Measurements from ENCODE around the gene CHERP.

CHERP gene

DNA sequence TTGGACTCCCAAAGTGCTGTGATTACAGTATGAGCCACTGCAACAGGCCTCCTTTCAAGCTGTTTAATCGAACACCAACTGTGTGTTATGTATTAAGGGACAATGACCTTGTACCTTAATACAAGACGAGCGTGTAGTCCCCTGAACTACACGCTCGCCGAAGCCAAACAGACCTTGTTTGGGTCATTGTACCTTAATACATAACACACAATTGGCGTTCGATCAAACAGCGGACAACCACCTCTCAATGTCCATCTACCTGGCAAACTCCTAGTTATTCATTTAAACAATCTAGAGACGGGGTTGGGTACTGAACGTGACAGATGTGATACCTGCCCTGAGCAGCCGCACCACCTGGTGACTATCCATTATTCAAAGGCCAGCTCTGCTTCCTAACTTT lies 1.3 kb downstream of the CHERP start:
- no peak for DNase-seq

DNA sequence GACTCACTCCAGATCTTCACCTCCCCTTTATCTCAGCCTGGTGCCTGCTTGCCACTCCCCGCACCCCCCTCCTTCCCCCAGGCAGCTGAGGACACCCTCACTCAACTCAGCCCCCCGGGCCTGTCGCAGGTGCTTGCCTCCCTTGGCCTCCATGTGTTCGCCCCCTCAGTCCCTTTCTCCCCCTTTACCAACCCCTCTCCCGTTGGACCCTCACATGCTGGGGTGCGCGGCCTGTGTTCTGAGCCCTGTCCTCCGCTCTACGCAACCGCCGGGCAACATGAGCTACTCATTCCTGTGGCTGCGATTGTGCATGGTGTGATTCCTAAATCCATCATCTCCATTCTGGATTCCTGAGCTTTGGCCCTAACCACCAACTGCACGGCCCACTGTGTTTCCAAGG lies 5.1 kb downstream of the CHERP start:
- no peak for DNase-seq

DNA sequence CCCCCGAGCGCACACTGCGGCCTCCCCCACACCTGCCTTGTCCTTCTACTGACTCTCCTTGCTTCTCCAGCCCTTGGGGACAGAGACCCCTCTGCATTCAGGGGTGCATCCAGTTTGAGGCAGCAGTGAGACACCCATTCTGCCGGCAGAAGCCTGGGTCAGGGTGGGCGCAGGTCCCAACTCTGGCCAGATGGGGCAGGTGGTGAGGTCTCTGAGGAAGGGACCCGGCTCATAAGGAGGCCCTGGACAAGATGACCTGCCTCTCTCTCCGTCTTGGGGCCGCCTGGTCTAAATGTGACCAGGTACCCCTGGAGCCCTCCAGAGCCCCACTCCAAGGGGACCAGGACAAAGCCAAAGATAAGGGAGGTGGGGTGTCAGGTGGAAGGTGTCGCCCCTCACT lies 6.1 kb downstream of the CHERP start:
- no peak for DNase-seq

DNA sequence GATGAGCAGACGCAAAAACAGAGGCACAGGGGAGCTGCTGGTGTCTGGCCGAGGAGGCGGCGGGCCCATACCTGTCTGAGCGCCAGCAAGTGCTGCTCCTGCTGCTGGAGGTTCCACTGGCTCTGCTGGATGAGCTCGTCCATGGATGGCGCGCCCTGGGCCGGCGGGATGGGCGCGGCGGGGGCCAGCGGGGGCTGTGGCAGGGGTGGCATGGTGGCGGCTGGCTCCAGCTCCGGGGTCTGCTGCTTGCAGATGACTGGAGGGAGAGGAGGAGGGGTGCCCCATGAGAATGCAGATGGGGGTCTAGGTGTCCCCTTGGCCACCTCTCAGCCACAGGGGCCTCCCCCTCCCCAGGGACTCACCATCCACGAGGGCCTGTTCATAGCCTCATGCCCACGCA lies 6.9 kb downstream of the CHERP start:
- DNase-seq: no peak

DNA sequence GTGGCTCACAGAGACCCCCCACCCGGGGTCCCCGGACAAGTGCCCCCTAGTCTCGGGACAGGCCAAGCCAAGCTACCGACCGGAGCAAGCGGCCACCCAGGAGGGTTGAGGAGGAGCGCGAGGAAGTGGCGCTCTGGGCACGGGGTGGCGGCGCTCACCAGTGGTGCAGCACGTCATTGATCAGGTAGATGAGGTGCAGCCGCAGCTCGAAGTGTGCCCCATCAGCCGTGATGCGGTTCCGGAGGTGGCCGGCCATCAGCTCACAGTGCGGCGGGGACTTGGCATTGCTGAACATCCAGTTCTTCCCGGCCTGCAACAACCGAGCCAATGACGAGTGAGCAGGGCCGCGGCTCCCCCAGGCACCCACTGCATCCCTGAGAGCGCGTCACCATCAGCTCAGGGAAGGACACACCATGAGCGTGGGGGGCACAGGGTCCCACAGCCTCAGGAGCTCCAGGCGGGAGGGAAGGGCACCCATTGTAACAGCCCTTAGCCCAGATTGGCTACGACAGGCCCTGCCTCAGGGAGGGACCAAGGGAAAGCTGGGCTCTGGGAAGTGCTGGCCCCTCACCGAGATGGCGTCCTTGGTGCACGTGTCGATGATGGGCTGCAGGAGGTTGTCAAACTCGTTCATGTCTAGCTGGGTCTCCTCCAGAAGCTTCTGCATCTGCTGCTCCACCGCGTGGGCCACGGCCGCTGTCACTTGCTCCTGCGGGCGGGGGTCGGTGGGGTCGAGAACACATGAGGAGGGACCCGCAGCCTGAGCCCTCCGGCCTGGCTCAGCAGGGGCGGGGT lies 9.6 kb downstream of the CHERP start:
- DNase-seq: no peak

DNA sequence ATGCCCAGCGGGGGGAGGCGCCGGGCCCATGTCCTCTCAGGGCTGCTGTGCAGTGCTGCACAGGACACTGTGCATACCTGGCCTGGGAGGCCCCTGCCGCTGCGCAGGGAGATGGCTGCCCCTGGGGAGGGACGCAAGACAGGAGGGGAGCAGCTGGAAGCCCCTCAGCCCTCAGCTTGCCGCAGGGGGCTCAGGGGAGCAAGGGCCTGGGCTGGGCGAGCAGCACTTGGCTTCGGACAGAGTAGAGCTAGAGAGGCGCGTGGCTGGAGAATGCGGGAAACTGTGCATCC lies 10.9 kb downstream of the CHERP start:
- no peak for DNase-seq

DNA sequence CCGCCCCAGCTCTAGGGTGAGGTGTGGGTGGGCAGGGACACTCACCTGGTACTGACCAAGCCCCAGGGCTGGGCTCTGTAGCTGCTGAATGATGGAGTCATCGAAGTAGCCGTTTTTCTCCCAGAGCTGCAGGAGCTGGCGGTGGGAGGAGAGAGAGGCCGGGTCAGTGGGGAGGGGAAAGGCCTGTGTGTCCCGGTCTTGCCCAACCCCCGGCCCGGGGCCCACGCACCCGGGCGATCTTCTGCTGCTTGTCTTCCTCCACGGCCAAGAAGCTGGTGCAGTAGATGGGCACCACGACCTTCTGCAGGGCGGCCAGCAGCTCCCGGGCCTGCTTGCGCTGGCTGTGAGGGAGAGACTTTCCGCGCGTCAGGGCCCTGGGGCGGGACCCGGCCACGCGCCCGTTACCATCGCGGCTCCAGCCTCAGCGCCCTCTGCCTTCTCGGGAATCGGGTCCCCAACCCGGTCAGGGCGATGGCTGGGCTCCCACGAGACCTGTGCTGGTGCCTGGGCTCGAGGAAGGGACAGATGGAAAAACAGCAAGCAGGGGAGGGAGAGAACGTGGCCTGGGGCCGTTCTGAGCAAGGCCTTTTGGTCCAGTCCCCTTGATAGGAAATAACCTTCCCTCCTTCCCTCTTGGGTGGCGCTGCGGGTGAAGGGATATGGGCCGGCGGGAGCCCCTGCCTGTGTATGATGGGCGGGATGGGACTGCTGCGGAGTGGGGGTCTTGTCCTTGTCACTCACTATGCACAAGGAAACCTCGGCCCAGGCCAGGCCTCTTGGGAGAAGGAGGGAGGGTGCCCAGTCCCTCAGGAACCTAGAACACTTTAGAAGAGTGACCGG lies 11.5 kb downstream of the CHERP start:
- no peak for DNase-seq

DNA sequence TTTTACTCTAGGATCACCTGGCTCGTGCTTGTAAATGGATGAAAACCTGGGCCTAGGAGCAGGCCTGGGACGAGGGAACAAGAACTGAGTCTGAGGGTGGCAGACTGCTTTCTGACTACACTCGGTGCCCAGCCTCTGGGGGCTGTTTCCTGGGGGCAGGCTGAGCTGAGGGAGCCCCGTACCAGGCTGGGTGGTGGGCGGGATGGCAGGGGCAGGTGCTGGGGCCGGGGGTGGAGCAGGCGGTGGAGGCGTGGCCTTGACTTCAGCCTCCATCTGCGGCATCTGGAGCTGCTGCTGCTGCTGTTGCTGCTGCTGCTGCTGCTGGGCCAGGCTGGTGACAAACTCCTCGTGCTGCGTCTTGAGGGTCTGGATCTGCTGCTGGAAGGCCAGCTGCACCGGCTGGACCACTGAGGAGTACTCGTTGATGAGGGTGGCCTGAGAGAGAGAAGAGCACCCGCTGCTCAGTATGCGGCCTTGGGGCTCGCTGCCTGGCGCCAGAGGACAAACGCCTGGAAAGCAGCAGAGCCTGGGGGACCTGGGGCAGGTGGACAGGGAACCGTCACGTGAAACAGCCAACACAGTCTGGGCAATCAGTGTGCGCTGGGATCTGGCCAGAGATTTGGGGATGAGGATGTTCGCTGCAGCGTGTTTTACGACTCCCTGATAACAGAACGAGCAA lies 12.6 kb downstream of the CHERP start:
- DNase-seq: no peak

DNA sequence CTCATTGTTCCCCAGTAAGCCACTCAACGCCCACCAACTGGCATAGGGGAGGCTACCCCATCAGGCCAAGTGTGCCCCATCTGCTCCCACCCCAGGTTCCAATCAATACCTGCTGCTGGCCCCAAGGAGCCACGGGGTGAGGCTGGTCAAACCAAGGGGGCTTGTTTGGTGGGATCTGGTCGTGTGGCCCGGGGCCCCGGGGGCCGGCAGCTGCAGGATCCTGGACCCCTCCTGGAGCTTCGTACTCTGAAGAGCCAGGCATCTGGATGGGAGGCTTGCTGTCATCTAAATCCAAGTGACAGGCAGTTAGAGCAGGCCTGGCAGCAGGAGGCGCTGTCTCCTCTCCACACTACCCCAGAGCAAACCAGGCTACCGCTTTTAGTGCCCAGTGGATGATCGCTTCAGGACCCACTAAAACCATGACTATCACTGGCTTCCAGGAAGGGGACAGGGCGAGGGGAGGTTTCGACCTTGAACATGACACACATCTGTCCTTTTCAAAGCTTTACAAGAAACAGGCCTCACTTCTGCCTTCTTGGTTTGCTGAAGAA lies 14.2 kb downstream of the CHERP start:
- peak; percentile 22 to 53 (median 24) for DNase-seq

DNA sequence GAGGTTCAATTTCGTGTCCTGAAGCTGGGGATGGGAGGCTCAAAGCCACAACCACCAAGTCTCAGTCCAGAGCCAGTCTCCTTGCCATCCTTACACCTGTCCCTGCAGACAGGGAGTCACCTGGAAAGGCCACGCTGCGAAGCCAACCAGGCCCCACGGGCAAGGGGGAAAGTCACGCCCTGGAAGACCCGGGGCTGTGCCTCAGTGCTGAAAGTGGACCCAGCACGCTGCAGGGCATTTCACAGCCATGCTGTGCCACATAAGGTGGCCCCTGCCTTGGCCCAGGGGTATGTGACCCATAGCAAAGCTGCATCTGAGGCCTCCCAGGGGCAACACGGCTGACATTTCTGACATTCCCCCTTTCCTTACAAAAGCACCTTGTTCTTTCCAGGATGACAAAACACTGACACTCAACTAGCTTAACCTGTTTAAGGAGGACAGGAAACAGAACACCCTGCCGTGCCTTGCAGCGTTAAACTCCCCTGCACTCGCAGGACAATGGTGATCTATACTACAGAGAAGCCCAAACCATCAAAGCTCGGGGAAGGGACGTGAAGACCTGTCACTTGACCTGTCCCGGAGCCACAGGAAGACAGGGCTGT lies 14.8 kb downstream of the CHERP start:
- DNase-seq: no peak

DNA sequence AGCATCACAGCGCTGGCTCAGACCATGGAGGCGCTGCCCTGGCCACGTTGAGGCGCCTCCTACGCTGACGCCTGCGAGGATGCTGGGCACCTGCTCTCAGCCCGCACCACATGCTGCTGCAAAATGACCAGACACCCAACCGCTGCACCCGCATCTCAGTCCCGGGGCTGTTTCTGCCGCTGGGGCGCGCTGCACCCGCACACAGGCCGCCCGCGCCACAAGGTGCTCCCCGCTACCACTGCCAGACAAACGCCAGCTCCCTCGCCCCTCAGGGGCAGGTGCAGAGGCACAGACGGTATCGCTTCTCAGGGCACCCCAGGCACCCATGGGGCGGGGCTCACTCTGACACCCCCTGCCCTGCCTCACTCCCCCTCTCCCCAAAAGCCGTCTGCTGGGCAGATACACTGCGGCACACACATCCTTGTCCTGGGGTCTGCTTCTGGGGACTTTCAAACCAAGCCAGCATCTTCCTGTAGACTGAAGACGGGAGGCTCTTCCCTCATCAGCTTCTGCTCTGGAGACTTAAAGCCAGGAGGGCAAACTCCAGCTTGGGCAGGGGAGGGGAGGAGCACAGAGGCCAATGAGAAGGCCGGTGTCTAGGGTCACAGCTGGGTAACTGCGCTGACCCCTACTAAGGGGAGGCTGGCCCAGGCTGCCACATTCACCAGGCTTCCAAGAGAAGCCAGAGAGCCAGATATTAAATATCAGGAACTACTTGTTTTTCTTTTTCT lies 16.3 kb downstream of the CHERP start:
- DNase-seq: no peak

DNA sequence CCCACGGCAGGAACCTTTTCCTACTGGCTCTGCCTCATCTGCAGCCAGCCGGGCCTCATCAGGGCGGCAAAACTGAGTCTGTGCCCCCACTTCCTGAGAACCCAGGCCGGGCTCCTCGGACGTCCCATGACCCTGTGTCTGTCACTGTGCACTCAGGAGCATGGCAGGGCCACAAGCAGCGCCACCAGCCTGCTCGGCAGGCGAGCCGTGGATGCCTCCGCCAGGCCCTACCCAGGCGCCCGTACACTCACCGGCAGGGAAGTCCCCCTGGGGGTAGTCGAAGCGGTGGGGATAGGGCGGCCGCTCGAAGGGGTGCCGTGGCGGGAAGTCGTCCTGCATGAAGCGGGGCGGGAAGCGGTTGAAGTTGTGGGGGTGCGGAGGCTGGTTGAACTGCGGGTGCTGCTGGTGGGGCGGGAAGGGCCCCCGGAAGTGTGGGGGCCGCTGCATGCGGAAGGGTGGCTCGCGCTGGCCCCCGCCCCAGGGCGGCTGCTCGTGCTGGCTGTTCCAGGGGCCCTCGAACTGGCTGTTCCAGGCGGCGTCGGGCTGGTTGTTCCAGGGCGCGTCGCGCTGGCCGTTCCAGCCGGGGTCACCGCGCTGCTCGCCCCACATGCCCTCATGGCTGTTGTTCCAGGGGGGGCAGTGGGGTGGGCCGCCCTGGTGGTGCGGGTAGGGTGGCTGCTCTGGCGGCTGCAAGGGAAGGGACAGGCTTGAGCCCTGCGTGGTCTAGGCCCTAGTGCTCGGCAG lies 17.1 kb downstream of the CHERP start:
- no peak for DNase-seq

DNA sequence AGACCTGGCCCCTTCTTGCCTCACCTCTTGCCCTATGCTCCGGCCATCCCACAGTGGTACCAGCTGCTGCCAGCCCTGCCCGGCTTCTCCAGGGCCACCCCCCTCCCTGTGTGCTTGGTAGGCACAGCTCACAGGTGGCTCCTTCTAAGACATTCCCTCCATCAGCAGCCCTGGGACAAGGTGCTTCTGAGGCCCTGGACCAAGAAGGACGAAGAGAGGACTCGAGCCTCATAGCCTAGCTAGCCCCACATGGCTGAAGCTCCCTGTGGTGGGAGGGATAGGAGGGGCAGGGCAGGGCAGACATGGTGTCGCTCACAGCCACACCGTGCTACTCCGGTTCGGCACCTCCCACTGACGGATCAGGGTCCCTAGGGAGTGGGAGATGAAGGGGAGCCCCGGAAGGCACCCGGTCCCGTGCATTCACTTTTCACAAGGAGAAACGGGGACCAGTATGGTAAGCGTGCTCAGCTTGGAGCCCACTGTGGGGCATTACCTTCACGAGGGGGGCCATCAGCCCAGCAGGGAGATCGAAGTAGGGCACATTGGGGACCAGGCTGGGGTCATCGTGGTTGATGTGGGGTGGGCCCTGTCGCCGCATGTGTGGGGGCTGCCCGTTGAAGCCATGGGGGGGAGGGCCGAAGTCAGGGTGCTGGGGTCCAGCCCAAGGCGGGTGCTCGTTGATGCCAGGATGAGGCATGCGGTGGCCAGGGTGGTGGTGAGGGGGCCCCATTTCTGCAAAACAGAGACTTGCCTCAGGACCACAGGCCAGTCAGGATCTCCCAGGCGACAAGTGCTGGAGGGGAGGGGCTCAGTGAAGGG lies 19.5 kb downstream of the CHERP start:
- no peak for DNase-seq

DNA sequence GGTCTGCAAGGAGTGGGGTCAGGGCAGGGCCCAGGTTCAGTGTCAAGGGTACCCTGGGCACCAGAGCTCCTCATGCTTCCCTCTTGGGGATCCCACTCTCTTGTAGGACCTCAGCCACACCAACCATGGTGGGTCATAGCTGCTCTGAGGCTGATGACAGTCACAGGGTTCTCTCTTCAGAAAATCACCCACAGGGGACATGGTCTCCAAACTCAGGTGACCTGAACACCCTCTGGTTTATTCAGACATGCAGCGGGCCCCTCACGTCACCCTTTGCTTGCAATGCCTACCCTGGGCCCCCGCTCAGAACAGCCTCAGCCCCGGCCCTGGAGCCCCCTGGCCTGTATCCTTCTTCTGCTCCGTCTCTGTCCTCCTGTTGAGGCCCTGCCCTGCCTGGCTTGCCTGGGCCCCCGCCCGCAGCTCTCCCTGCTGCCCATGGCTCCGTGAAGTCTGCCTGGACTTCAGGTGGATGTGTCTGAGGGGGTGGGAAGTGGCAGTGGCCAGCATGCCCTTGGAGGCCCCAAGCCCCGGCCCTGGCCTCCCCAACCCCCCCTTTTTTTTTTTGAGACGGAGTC lies 20.4 kb downstream of the CHERP start:
- DNase-seq: no peak

DNA sequence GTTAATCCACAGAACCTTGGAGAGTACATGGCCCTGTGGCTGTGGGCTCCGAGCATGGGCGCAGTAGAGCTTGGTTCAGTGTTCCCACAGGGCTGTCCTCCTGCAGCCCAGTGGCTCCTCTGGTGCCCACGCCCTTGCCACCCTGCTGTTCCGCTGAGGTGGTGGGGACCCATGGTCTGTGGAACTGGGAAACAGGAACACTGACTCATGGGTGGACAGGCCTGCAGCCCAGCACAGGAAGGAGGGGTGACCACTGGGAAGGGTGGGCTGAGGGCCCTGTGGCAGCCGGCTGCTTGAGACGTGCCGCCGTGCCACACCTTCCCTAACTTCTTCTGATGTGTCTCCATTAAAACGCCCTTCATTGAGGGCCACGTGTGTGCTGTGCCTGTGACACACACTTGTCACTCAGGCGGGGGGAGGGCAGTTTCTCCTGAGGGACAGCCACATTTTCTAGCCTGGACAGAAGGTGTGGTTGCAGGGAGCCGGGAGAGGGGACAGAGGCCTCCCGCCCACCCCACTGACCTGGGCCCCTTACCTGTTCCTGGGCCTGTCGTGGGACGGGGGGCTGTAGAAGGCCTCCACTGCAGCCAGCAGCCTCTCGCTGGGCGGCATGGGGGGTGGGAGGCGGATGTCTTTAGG lies 21.1 kb downstream of the CHERP start:
- DNase-seq: no peak

DNA sequence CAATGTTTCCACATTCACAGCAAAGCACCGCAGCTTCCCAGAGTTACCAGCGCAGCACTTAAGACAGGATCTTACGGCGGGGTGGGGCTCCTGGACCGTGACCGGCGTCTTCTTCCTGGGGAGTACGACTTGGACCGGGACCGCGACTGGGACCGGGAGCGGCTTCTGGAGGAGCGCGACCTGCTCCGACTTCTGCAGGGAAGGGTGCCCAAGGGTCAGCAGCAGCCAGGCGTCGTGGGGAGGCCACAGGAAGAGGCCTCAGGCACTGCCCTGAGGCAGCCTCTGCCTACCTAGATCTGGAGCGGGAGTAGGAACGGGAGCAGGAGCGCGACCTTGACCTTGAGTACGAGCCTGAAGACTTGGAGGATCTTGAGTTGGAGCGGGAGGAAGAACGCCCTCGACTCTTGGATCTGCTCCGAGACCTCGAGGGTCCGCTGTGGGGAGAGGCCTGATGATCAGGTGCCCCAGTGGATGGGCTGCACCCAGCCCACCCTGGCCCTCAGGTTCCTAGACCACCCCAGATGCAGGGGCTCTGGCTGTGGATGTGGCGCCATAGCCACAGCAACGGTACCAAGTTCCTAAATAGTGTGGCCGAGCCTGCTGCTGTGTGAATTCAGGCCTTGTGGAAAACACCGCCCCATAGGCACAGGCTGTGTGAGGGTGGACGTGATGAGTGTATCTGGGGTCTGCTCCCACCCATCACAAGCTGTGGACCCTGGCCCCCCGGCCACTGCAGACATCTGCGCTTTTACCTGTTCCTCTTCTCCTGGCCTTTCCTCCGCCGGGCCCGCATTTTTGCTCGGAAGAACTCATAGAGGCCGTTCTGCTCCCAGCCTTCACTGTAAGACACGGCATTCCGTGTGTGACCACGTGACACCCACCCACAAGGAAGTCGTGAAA lies 21.9 kb downstream of the CHERP start:
- DNase-seq: no peak

DNA sequence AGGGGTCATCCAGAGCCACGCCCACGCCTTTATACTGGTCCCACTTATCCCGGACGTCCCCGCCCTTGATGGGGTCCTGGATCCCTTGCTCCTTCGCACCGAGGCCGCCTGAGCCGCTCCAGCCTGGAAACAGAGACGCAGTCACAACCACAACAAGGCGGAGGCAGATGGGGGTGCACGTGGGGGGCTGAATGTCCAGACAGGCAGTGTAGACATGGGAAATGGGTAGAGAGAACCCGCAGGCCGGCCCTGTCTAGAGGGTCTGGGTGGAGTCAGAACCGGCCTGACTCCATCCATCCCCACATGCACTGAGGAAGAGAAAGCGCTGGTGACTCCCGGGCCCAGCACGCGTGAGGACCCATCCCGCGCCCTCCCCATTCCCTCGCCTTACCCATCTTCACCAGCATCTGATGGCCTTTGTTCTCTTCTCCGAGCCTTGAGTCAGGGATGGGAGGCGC lies 23.0 kb downstream of the CHERP start:
- no peak for DNase-seq

DNA sequence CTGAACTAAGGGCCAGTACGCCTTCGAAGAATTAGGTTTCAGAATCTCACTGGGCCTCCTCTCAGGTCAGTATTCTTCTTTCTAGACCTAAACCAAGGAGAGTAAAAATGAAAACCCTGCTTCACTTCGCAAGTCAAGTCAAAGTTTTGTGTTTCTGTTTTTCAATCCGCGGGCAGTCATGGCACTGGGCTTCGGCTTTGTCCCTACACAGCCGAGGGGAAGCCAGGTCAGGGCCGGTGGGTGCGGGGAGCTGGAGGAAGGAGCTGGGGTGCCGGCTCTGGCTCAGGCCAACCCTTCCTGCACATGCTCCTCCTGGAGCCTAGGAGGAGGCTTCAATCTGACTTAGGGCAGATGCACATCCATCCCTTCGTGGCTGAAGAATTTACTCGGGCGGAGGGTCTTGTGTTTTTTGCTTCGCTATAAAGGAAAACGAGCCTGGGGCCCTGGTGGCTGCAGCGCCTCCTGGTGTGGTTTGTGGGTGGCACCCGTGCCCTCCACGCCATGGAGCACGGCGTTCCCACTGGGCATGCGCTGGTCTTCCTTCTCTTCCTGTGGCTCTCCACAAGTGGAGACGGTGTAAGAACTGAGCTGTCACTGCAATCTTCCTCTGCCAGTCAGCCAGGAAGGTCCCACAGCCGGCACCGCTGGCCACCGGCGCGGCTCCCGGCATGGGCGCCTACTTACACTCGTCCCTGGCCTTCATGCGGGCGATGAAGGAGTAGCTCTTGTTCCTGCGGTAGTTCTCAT lies 23.6 kb downstream of the CHERP start:
- no peak for DNase-seq

All from suppressor macrophage treated with lipopolysaccharide for 1 hour (primary cell).